GM12878 (cell line): ENCODE measurements around the gene SLF1. TPM values are rescaled to one million over a fixed set of nuclear protein-coding genes. Genes with fewer than 3 reads are reported as not detected.

ENCODE experiments used
- ATAC-seq: fragments of 200-7000 bp; cut with Tn5 transposase; 3 replicates; pipeline ENCODE4 v1.9.1; 2020; ENCODE audit warnings: mild to moderate bottlenecking, moderate library complexity
- BruUV-seq: library from RNA; stranded (reverse); fragments of 400-500 nt; replicated peaks from 2 replicates; lab custom pipeline; 2021; lab: Mats Ljungman, UMichigan
- CTCF ChIA-PET: fragments of 300-600 bp; sonication (Branson Sonifier 250); formaldehyde crosslinking; extraction: SDS; loops from one replicate; lab custom pipeline; 2021; ENCODE audit warnings: inconsistent platforms; lab: Yijun Ruan, JAX
- POLR2A ChIA-PET: fragments of 350-600 bp; formaldehyde crosslinking; extraction: SDS; loops from one replicate; lab custom pipeline; 2021; ENCODE audit warnings: inconsistent platforms; lab: Charles Lee
- RAD21 ChIA-PET: fragments of 300-600 bp; sonication (Branson Sonifier 250); formaldehyde crosslinking; loops from one replicate; lab custom pipeline; 2023; ENCODE audit warnings: antibody characterized with exemption; ENCODE audit not compliant: unreplicated experiment; lab: Charles Lee
- SMC1A ChIA-PET: fragments of 300-600 bp; sonication (Branson Sonifier 250); formaldehyde crosslinking; loops from one replicate; lab custom pipeline; 2023; ENCODE audit not compliant: unreplicated experiment, uncharacterized antibody; lab: Charles Lee
- DNase-seq: peaks from one replicate; pipeline ENCODE4 v3.0.0-alpha.2; 2011; ENCODE audit warnings: low read depth, low spot score
- FAIRE-seq: peaks from 3 replicates; lab custom pipeline; 2011; peaks lifted over from hg19 to GRCh38; lab: Jason Lieb, UNC
- H2AFZ ChIP-seq: 2 replicates; pipeline ENCODE4 v1.6.0; 2011; ENCODE audit warnings: low read depth, low read length, control low read depth; ENCODE audit not compliant: control insufficient read depth
- H3K27ac ChIP-seq: 2 replicates; pipeline ENCODE4 v1.5.1; 2011; ENCODE audit warnings: control low read depth; ENCODE audit not compliant: control insufficient read depth, insufficient read depth
- H3K27me3 ChIP-seq, 2 experiments: replicated peaks in 1 of 2; 2 replicates each; pipeline versions ENCODE4 v1.6.0 to v1.6.1; 2011; ENCODE audit warnings: low read length in 1 of 2; ENCODE audit not compliant: control insufficient read depth in 2 of 2, insufficient read depth in 2 of 2
- H3K36me3 ChIP-seq, 2 experiments: 2 replicates each; pipeline ENCODE4 v1.5.1; 2011; ENCODE audit warnings: low read length in 1 of 2; ENCODE audit not compliant: control insufficient read depth in 2 of 2, insufficient read depth in 2 of 2
- H3K4me1 ChIP-seq: 2 replicates; pipeline ENCODE4 v1.6.1; 2011; ENCODE audit warnings: mild to moderate bottlenecking, low read length, moderate library complexity, mixed read lengths; ENCODE audit not compliant: control insufficient read depth, insufficient read depth
- H3K4me2 ChIP-seq: 2 replicates; pipeline ENCODE4 v1.6.0; 2011; ENCODE audit warnings: control low read depth; ENCODE audit not compliant: control insufficient read depth, insufficient read depth
- H3K4me3 ChIP-seq: fragments of 200-600 bp; sonication (generic); 2 replicates; pipeline ENCODE4 v1.5.1; 2016
- H3K79me2 ChIP-seq: 2 replicates; pipeline ENCODE4 v1.6.0; 2011; ENCODE audit warnings: low read length; ENCODE audit not compliant: control insufficient read depth, insufficient read depth
- H3K9ac ChIP-seq: 2 replicates; pipeline ENCODE4 v1.8.0; 2011; ENCODE audit warnings: low read length, control low read depth, mixed read lengths; ENCODE audit not compliant: control insufficient read depth, insufficient read depth
- H3K9me3 ChIP-seq: replicated peaks from 3 replicates; pipeline ENCODE4 v1.5.1; 2011; ENCODE audit warnings: mild to moderate bottlenecking, low read length; ENCODE audit not compliant: control insufficient read depth, insufficient read depth
- H4K20me1 ChIP-seq: 2 replicates; pipeline ENCODE4 v1.6.0; 2011; ENCODE audit not compliant: control insufficient read depth, insufficient read depth
- CHD4 ChIP-seq: fragments of 200-600 bp; sonication (generic); IDR thresholded peaks from 2 replicates; pipeline ENCODE4 v1.6.1; 2016; ENCODE audit warnings: mild to moderate bottlenecking
- EGR1 ChIP-seq, 2 experiments: IDR thresholded peaks; 1 replicate in 1 of 2; 2 replicates in 1 of 2; pipeline ENCODE4 v1.6.1; 2011 to 2012; ENCODE audit warnings: low read depth in 2 of 2, low read length in 2 of 2, borderline replicate concordance in 1 of 2, mild to moderate bottlenecking in 1 of 2, moderate library complexity in 1 of 2
- EP300 ChIP-seq, 2 experiments: fragments of 150-350 bp in 1 of 2; IDR thresholded peaks; 2 replicates each; pipeline ENCODE4 v1.6.1; 2011 to 2012; ENCODE audit warnings: low read depth in 2 of 2, low read length in 2 of 2, borderline replicate concordance in 1 of 2, improper control_type of control experiment in 1 of 2, inconsistent platforms in 1 of 2; ENCODE audit not compliant: control insufficient read depth in 1 of 2
- FOXM1 ChIP-seq: IDR thresholded peaks from 2 replicates; pipeline ENCODE4 v1.6.1; 2012; ENCODE audit warnings: low read depth, mild to moderate bottlenecking, inconsistent platforms, low read length, moderate library complexity
- MYC ChIP-seq: IDR thresholded peaks from 2 replicates; pipeline ENCODE4 v1.6.1; 2011; ENCODE audit warnings: mild to moderate bottlenecking, low read length, moderate library complexity, inconsistent platforms; ENCODE audit not compliant: insufficient read depth, insufficient replicate concordance, insufficient read length, severe bottlenecking
- NRF1 ChIP-seq: conservative IDR thresholded peaks from 2 replicates; pipeline ENCODE4 v1.6.1; 2011; ENCODE audit warnings: mild to moderate bottlenecking, low read depth, low read length, improper control_type of control experiment
- POU2F2 ChIP-seq: IDR thresholded peaks from 3 replicates; pipeline ENCODE4 v1.6.1; 2011; ENCODE audit warnings: low read depth, mild to moderate bottlenecking, low read length, borderline replicate concordance
- PRDM15 ChIP-seq: fragments of 450-650 bp; formaldehyde crosslinking; IDR thresholded peaks from 2 replicates; pipeline ENCODE4 v1.4.0; 2020; ENCODE audit warnings: mild to moderate bottlenecking, moderate library complexity
- RB1 ChIP-seq: fragments of 450-650 bp; formaldehyde crosslinking; IDR thresholded peaks from 2 replicates; pipeline ENCODE4 v1.6.1; 2017; ENCODE audit warnings: mild to moderate bottlenecking, borderline replicate concordance
- SIX5 ChIP-seq: IDR thresholded peaks from 2 replicates; pipeline ENCODE4 v1.6.1; 2011; ENCODE audit warnings: mild to moderate bottlenecking, low read depth, low read length, moderate library complexity; ENCODE audit not compliant: severe bottlenecking
- SRF ChIP-seq, 2 experiments: IDR thresholded peaks; 2 replicates each; pipeline ENCODE4 v1.6.1; 2011; ENCODE audit warnings: low read depth in 2 of 2, low read length in 2 of 2, mild to moderate bottlenecking in 1 of 2, moderate library complexity in 1 of 2
- USF2 ChIP-seq: IDR thresholded peaks from 2 replicates; pipeline ENCODE4 v1.6.1; 2011; ENCODE audit warnings: low read depth, low read length, improper control_type of control experiment, borderline replicate concordance
- ZBTB40 ChIP-seq: fragments of 450-650 bp; IDR thresholded peaks from 2 replicates; pipeline ENCODE4 v1.6.1; 2016; ENCODE audit warnings: mild to moderate bottlenecking, moderate library complexity, borderline replicate concordance
- ZNF24 ChIP-seq: fragments of 450-650 bp; IDR thresholded peaks from 2 replicates; pipeline ENCODE4 v1.6.1; 2017; ENCODE audit warnings: antibody characterized with exemption, mild to moderate bottlenecking
- WGBS: methylation state at CpG from one replicate; pipeline ENCODE4 v1.1.6; 2016; ENCODE audit warnings: low lambda C conversion rate; ENCODE audit not compliant: insufficient replicate concordance, insufficient coverage; ENCODE audit errors: missing lambda C conversion rate; 5-methylcytosine and 5-hydroxymethylcytosine counted together
- in situ Hi-C: fragments of 300-500 bp; cut with MboI; formaldehyde crosslinking; loops from 9 replicates; pipeline ENCODE4 v1.14.3; 2018; ENCODE audit warnings: mixed read lengths
- intact Hi-C: fragments of 100-400 bp; cut with micrococcal nuclease; formaldehyde crosslinking; loops from one replicate; pipeline ENCODE4 v1.14.2; 2022; ENCODE audit not compliant: unreplicated experiment
- polyA plus RNA-seq, 11 experiments: library from polyadenylated mRNA; depleted of rRNA in 4 of 11; unstranded in 6 of 11; stranded (reverse) in 5 of 11; fragments of >200 nt; fragmentation: Nextera tagmentation in 4 of 11; fragmentation: Illumina TruSeq in 1 of 11; extraction: Ambion mirVana in 4 of 11; extraction: Trizol in 1 of 11; gene quantifications; 1 replicate in 1 of 11; 2 replicates in 10 of 11; pipeline versions ENCODE4 v1.2.1 to v1.2.3, GENCODE V29; 2011 to 2016; ENCODE audit warnings: inconsistent platforms in 2 of 11, missing spikeins in 2 of 11, low read depth in 1 of 11
- total RNA-seq, 4 experiments: library from RNA; depleted of rRNA in 3 of 4; stranded (reverse); fragments of >200 nt in 3 of 4; fragmentation: Illumina TruSeq in 1 of 4; extraction: Trizol in 1 of 4; gene quantifications; 2 replicates each; pipeline versions ENCODE4 v1.2.1 to v1.2.3, GENCODE V29; 2013 to 2021

Gene SLF1
- total and polyA plus RNA-seq, 10 of the 15 experiments (the other 5 are each of a cell fraction or from before 2014, with no cell fraction given): 8.1 to 27.0 (median 13.4) TPM

- BruUV-seq: no TSS peak
- ATAC-seq (no peak), FAIRE-seq (no peak), DNase-seq (no peak)
- CTCF ChIA-PET: interaction anchor here (1.4 to 1.9 kb wide), 3 partner anchors 40 to 173 kb away, joined by 5 read pairs; no protein-coding TSS in a partner anchor
- no peak overlapping the region for H3K9ac ChIP-seq
- H3K27me3 ChIP-seq: no peaks in the 10 kb centered on the region
- H3K9me3 ChIP-seq: no peaks in the 10 kb centered on the region
- no peaks in the 10 kb centered on the region for H4K20me1 ChIP-seq
- POLR2A ChIA-PET: no interaction called here
- SMC1A ChIA-PET: interaction anchor here (0.7 to 1.6 kb wide), 2 partner anchors 40 to 173 kb away, joined by 3 to 7 read pairs; no protein-coding TSS in a partner anchor
- no peaks in the 10 kb centered on the region; a peak in 1 of 4 replicates for H3K36me3 ChIP-seq
- intact Hi-C loops (no loop called here), in situ Hi-C loops (loop anchor here (25.0 kb wide), 1 partner anchor 1111 kb away; the partner anchor contains the start of genes NR2F1 and NR2F1-AS1)
- RAD21 ChIA-PET: no interaction called here
- 97% methylated on average over 5 of the region's 5 CpGs for WGBS
- no peak overlapping the region for H2AFZ ChIP-seq
- no peak overlapping the region for H3K4me2 ChIP-seq
- no peaks in the 10 kb centered on the region for H3K79me2 ChIP-seq
- no peak overlapping the region for H3K4me3 ChIP-seq
- peaks cover 19% of the 10 kb centered on the region; the same call in 1 of the 2 replicates for H3K4me1 ChIP-seq
- no peak overlapping the region for H3K27ac ChIP-seq
- TF ChIP-seq NRF1 (no peak), MYC (no peak), RB1 (no peak), POU2F2 (no peak), USF2 (no peak), ZBTB40 (no peak), EP300 (IDR thresholded peaks at IDR 0.05; ENCODE audit: borderline replicate concordance in 1 of 2, control insufficient read depth in 1 of 2, low read depth in 2 of 2, low read length in 2 of 2) (no peak), PRDM15 (CRISPR knock-in tag) (no peak), FOXM1 (no peak), SIX5 (no peak), ZNF24 (no peak), EGR1 (IDR thresholded peaks at IDR 0.05; ENCODE audit: borderline replicate concordance in 1 of 2, low read depth in 2 of 2, low read length in 2 of 2) (no peak), CHD4 (no peak), SRF (IDR thresholded peaks at IDR 0.05; ENCODE audit: low read depth in 2 of 2, low read length in 2 of 2) (no peak)
Measured at GRCh38 chr5:94698197-94698596, 79.7 kb downstream of the SLF1 start.
